ENCODE data around the gene RETN. TPM values are rescaled to one million over a fixed set of nuclear protein-coding genes. Genes with fewer than 3 reads are reported as not detected.

Gene RETN
- total RNA-seq, 4 donors from 2014 or later = not detected

DNA sequence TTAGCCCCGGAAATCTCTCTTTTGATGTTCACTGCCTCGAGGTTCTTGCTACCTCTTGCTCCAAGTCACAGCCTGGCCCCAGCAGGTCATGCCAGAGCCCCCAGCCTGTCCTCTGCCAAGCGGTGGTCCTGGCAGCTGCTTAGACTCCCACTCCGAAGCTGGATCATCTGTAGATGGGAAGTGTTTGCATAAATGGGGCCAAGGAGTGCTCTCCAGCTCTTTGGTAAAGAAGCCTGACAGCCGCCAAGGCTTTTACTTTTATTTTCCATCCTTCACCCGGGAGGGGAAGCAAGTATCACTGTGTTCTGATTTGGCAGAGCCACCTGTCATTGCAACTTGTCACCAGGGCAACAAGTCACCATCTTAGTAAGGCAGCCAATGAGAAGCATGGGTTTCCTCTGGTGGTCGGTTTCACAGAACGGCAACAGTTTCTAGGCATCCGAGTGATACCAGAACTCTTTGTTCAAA, 10.6 kb upstream of the RETN start:
- Histone ChIP-seq H3K4me1 (peaks cover 0 to 3% (median 0%) of the 10 kb centered on the region in 4 donors), H3K9me3 (no peaks in the 10 kb centered on the region), H3K27me3 (no peaks in the 10 kb centered on the region), H3K4me3 (no peak overlapping the region), H3K27ac (no peak overlapping the region), H3K36me3 (no peaks in the 10 kb centered on the region)
- TF ChIP-seq EP300 (IDR thresholded peaks at IDR 0.05) = no peak
- TF ChIP-seq, protein P1, sequence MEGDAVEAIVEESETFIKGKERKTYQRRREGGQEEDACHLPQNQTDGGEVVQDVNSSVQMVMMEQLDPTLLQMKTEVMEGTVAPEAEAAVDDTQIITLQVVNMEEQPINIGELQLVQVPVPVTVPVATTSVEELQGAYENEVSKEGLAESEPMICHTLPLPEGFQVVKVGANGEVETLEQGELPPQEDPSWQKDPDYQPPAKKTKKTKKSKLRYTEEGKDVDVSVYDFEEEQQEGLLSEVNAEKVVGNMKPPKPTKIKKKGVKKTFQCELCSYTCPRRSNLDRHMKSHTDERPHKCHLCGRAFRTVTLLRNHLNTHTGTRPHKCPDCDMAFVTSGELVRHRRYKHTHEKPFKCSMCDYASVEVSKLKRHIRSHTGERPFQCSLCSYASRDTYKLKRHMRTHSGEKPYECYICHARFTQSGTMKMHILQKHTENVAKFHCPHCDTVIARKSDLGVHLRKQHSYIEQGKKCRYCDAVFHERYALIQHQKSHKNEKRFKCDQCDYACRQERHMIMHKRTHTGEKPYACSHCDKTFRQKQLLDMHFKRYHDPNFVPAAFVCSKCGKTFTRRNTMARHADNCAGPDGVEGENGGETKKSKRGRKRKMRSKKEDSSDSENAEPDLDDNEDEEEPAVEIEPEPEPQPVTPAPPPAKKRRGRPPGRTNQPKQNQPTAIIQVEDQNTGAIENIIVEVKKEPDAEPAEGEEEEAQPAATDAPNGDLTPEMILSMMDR (IDR thresholded peaks at IDR 0.05) = no peak
- TF ChIP-seq POLR2A (IDR thresholded peaks at IDR 0.05) = no peak
- no peak for DNase-seq (ENCODE audit: low spot score in 2 of 2)
- WGBS, 2 donors = 33 to 39% methylated on average over 9 of the region's 9 CpGs

DNA sequence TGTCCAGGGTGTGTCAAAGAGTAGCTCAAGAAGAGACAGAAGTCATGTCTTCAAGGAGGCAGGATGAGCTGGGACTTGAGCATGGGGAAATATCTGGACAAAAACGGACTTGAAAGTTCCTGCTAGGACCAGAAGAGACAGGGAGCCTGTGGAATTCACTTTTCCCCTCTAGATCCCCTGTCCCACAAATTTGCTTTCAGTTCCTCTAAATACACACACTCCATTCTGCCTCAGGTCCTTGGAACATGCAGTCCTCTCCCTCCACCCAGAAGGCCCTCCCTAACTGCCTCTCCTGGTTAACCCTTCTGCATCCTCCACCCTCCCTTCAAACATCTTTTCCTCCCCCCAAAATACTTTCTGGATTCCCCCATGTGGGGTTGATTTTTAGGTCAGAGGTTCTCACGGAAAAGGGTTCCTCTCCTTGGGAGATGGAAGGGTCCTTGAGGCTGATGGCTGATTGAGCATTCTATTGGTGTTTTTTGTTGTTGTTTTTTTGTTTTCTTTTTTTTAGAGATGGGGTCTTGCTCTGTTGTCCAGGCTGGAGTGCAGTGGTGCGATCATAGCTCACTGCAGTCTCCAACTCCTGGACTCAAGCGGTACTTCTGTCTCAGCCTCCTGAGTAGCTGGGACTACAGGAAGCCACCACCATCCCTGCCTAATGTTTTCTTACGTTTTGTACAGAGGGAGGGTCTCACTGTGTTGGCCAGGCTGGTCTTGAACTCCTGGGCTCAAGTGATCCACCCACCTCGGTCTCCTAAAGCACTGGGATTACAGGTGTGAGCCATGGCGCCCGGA, 6.9 kb upstream of the RETN start:
- WGBS, 2 donors = 72 to 81% methylated on average over 8 of the region's 8 CpGs
- Histone ChIP-seq H3K4me3 (no peak overlapping the region), H3K9me3 (no peaks in the 10 kb centered on the region), H3K4me1 (peaks cover 0 to 3% (median 0%) of the 10 kb centered on the region in 4 donors), H3K27ac (no peak overlapping the region), H3K36me3 (no peaks in the 10 kb centered on the region), H3K27me3 (peaks cover 0 to 11% of the 10 kb centered on the region in 2 donors)
- no peak for DNase-seq (ENCODE audit: low spot score in 2 of 2)
- no peak for TF ChIP-seq POLR2A (IDR thresholded peaks at IDR 0.05)
- no peak for TF ChIP-seq EP300 (IDR thresholded peaks at IDR 0.05)
- TF ChIP-seq, protein P1 (IDR thresholded peaks at IDR 0.05) = no peak

DNA sequence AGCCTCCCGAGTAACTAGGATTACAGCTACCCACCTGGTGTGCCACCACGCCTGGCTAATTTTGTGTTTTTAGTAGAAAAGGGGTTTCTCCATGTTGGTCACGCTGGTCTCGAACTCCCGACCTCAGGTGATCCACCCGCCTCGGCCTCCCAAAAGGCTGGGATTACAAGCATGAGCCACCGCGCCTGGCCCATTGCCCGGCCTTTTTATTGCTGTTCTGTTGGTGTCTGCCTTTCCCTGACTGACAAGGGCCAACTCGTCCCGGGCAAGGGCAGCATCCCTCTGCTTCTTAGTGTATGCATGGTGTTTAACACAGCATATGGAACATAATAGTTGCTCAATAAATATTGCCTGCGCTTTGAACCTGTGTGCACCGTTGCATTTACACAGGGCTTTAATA, 6.2 kb upstream of the RETN start:
- H3K9me3 ChIP-seq = no peaks in the 10 kb centered on the region
- TF ChIP-seq EP300 (IDR thresholded peaks at IDR 0.05) (no peak), POLR2A (IDR thresholded peaks at IDR 0.05) (no peak)
- TF ChIP-seq, protein P1 (IDR thresholded peaks at IDR 0.05) = no peak
- no peak for DNase-seq (ENCODE audit: low spot score in 2 of 2)
- H3K27ac ChIP-seq = no peak overlapping the region
- H3K4me1 ChIP-seq = no peaks in the 10 kb centered on the region
- H3K36me3 ChIP-seq = no peaks in the 10 kb centered on the region
- peaks cover 0 to 11% of the 10 kb centered on the region in 2 donors for H3K27me3 ChIP-seq
- 82 to 88% methylated on average over 14 of the region's 14 CpGs for WGBS, 2 donors
- H3K4me3 ChIP-seq = no peak overlapping the region

DNA sequence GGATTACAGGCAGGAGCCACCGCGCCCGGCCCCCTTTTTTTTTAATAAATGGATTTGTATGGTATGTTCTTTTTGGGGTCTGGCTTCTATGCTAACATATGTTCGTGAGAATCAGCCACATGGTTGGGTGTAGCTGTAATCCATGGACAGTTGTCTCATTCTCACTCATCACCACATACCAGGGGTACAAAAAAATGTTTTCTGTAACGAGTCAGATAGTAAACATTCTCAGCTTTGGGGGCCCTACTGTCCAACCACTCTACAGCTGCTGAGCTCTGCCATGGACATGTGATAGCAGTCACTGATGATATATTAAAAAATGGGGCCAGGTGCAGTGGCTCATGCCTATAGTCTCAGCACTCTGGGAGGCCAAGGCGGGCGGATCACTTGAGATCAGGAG, 5.1 kb upstream of the RETN start:
- no peak for TF ChIP-seq POLR2A (IDR thresholded peaks at IDR 0.05)
- no peak for TF ChIP-seq EP300 (IDR thresholded peaks at IDR 0.05)
- TF ChIP-seq, protein P1 (IDR thresholded peaks at IDR 0.05) = no peak
- H3K4me3 ChIP-seq = no peak overlapping the region
- WGBS, 2 donors = 78 to 82% methylated on average over 7 of the region's 7 CpGs

DNA sequence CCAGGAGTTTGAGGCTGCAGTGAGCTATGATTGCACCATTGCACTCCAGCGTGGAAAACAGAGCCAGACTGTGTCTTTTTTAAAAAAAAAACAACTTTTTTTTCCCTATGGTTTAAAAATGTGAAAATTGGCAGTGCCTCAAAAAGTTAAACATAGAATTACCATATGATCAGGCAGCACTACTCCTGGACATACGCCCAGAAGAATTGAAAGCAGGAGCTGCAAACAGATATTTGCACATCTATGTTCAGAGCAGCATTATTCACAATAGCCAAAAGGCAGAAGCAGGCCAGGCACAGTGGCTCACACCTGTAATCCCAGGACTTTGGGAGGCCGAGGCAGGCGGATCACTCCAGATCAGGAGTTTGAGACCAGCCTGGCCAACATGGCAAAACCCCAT, 3.8 kb upstream of the RETN start:
- no peak overlapping the region for H3K4me3 ChIP-seq
- peaks cover 0 to 23% of the 10 kb centered on the region in 2 donors for H3K27me3 ChIP-seq
- no peaks in the 10 kb centered on the region for H3K36me3 ChIP-seq
- no peaks in the 10 kb centered on the region for H3K9me3 ChIP-seq
- 35 to 53% methylated on average over 4 of the region's 4 CpGs for WGBS, 2 donors
- H3K27ac ChIP-seq = no peak overlapping the region
- no peak for TF ChIP-seq POLR2A (IDR thresholded peaks at IDR 0.05)
- H3K4me1 ChIP-seq = peaks cover 0 to under 1% (median 0%) of the 10 kb centered on the region in 4 donors
- DNase-seq (ENCODE audit: low spot score in 2 of 2) = no peak

More for the DNA sequence above, 5.1 kb upstream of the RETN start:
- Histone ChIP-seq H3K27ac (no peak overlapping the region), H3K9me3 (no peaks in the 10 kb centered on the region), H3K27me3 (peaks cover 0 to 11% of the 10 kb centered on the region in 2 donors), H3K4me1 (no peaks in the 10 kb centered on the region), H3K36me3 (no peaks in the 10 kb centered on the region)
- DNase-seq (ENCODE audit: low spot score in 2 of 2) = no peak

Data from tibial nerve (tissue), 4 donors.